ENCODE data around the gene ELFN1. TPM values are rescaled to one million over a fixed set of nuclear protein-coding genes. Genes with fewer than 3 reads are reported as not detected.

The ELFN1 gene
- total and polyA plus RNA-seq, 9 of the 15 experiments (the other 6 are each of a cell fraction or from before 2014, with no cell fraction given): 0.04 to 0.64 (median 0.18) TPM; not detected in 2

GRCh38 chr7:1755783-1756625, 85.9 kb downstream of the ELFN1 start:
- intact Hi-C loops (cut with micrococcal nuclease): loop anchor here (5.0 kb wide), 1 partner anchor 94 kb away; no protein-coding TSS in a partner anchor
- 8% methylated on average over 10 of the region's 12 CpGs for WGBS (ENCODE audit: insufficient coverage, low coverage, missing lambda C conversion rate)
- no peak overlapping the region for H3K27ac ChIP-seq (ENCODE audit: extremely low read depth, low read depth, low read length)
- no TSS peak for BruUV-seq (replicated peaks)
- no peak overlapping the region for H2AFZ ChIP-seq (ENCODE audit: low read depth, low read length)
- no peak for ATAC-seq
- H3K36me3 ChIP-seq (ENCODE audit: control insufficient read depth, insufficient read depth, low read length): no peaks in the 10 kb centered on the region
- H3K9me3 ChIP-seq (replicated peaks; ENCODE audit: control insufficient read depth, insufficient read depth, low read depth, low read length): no peaks in the 10 kb centered on the region
- no peak for FAIRE-seq
- H4K20me1 ChIP-seq (replicated peaks; ENCODE audit: control insufficient read depth, insufficient read depth, low read length): peaks cover 7% of the 10 kb centered on the region
- ChIA-PET POLR2A (interaction anchor here (0.6 to 0.8 kb wide), 2 partner anchors 24 to 92 kb away, joined by 3 read pairs; no protein-coding TSS in a partner anchor), CTCF (ENCODE audit: low intra/inter-chr PET ratio) (no interaction called here)
- peaks cover 26 to 74% of the 10 kb centered on the region in 2 experiments; a peak in 4 of 5 replicates for H3K27me3 ChIP-seq (ENCODE audit: control insufficient read depth in 2 of 2, insufficient read depth in 2 of 2, low read length in 2 of 2)
- no peaks in the 10 kb centered on the region for H3K9me1 ChIP-seq (ENCODE audit: control insufficient read depth, insufficient read depth, low read length)
- DNase-seq (ENCODE audit: extremely low read depth in 1 of 4, low spot score in 3 of 4): no peak
- in situ Hi-C loops (cut with MboI): no loop called here
- H3K4me3 ChIP-seq: no peak overlapping the region
- no peak overlapping the region; a peak in 1 of 4 replicates for H3K9ac ChIP-seq (ENCODE audit: insufficient read depth in 1 of 2, low read depth in 2 of 2, low read length in 2 of 2)
- H3K4me2 ChIP-seq (ENCODE audit: insufficient read depth, low read length): no peak overlapping the region
- no peaks in the 10 kb centered on the region for H3K79me2 ChIP-seq (ENCODE audit: control insufficient read depth, insufficient read depth, low read length)
- no peak for TF ChIP-seq RNF2 (IDR thresholded peaks at IDR 0.05)
- TF ChIP-seq, protein P1, sequence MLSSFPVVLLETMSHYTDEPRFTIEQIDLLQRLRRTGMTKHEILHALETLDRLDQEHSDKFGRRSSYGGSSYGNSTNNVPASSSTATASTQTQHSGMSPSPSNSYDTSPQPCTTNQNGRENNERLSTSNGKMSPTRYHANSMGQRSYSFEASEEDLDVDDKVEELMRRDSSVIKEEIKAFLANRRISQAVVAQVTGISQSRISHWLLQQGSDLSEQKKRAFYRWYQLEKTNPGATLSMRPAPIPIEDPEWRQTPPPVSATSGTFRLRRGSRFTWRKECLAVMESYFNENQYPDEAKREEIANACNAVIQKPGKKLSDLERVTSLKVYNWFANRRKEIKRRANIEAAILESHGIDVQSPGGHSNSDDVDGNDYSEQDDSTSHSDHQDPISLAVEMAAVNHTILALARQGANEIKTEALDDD (IDR thresholded peaks at IDR 0.05): peak; percentile 69
- no peak for TF ChIP-seq BRF1 (IDR thresholded peaks at IDR 0.05; ENCODE audit: borderline replicate concordance, extremely low read depth, insufficient read length)
- TF ChIP-seq KAT8 (IDR thresholded peaks at IDR 0.05; ENCODE audit: low read depth): no peak
- no peak for TF ChIP-seq SMAD2 (IDR thresholded peaks at IDR 0.05; ENCODE audit: low read depth, low read length)
- no peak for TF ChIP-seq ZNF76 (CRISPR knock-in tag; IDR thresholded peaks at IDR 0.05; ENCODE audit: borderline replicate concordance)
- H3K4me1 ChIP-seq (replicated peaks in 1 of 2; ENCODE audit: control insufficient read depth in 2 of 2, insufficient read depth in 2 of 2, low read length in 2 of 2): peaks cover 0 to 19% of the 10 kb centered on the region in 2 experiments; a peak in 2 of 5 replicates
